GM19463 (cell line): Measurements from ENCODE around the gene GRIN2A.
A peak's percentile ranks its signal among the peaks of the same experiment; 100 is the strongest.

Experiments
- ATAC-seq: cut with Tn5 transposase; IDR thresholded peaks from one replicate; pipeline ENCODE4 v1.9.1; 2021; ENCODE audit warnings: mild to moderate bottlenecking, moderate library complexity; ENCODE audit not compliant: unreplicated experiment

The GRIN2A gene

GRCh38 chr16:10188236-10188635 is 6.0 kb upstream of the GRIN2A start:
- no peak for ATAC-seq

- ATAC-seq: peak; percentile 48
These were observed 749 bp downstream of the GRIN2A start for GRCh38 chr16:10181196-10182162.

GRCh38 chr16:10180771-10181163 is 1.5 kb downstream of the GRIN2A start:
- ATAC-seq: no peak

- no peak for ATAC-seq
These were observed 2.0 kb downstream of the GRIN2A start for GRCh38 chr16:10180042-10180770.

GRCh38 chr16:10178526-10178925 is 3.7 kb downstream of the GRIN2A start:
- ATAC-seq: no peak

GRCh38 chr16:10178080-10178479 is 4.1 kb downstream of the GRIN2A start:
- no peak for ATAC-seq

- no peak for ATAC-seq
These were observed 9.2 kb downstream of the GRIN2A start for GRCh38 chr16:10172848-10173655.

- ATAC-seq: no peak
These were observed 11.0 kb downstream of the GRIN2A start for GRCh38 chr16:10171221-10171620.

- ATAC-seq: no peak
These were observed 12.3 kb downstream of the GRIN2A start for GRCh38 chr16:10169904-10170410.

GRCh38 chr16:10169031-10169430 is 13.2 kb downstream of the GRIN2A start:
- ATAC-seq: no peak

GRCh38 chr16:10168258-10168657 is 14.0 kb downstream of the GRIN2A start:
- ATAC-seq: no peak

- ATAC-seq: no peak
These were observed 16.6 kb downstream of the GRIN2A start for GRCh38 chr16:10165643-10166042.

GRCh38 chr16:10162981-10163380 is 19.2 kb downstream of the GRIN2A start:
- no peak for ATAC-seq

- ATAC-seq: no peak
These were observed 26.1 kb downstream of the GRIN2A start for GRCh38 chr16:10156099-10156498.

- no peak for ATAC-seq
These were observed 27.8 kb downstream of the GRIN2A start for GRCh38 chr16:10154389-10154788.

GRCh38 chr16:10153985-10154384 is 28.2 kb downstream of the GRIN2A start:
- ATAC-seq: no peak

- ATAC-seq: no peak
These were observed 30.5 kb downstream of the GRIN2A start for GRCh38 chr16:10151718-10152117.

- no peak for ATAC-seq
These were observed 31.3 kb downstream of the GRIN2A start for GRCh38 chr16:10150906-10151305.

GRCh38 chr16:10145542-10146035 is 36.6 kb downstream of the GRIN2A start:
- no peak for ATAC-seq

GRCh38 chr16:10141671-10142070 is 40.6 kb downstream of the GRIN2A start:
- ATAC-seq: no peak

GRCh38 chr16:10138881-10139280 is 43.3 kb downstream of the GRIN2A start:
- ATAC-seq: no peak
